ENCODE data around the gene CSTF3.
"Not testable (repeated sequence)": the region's sequence is repeated elsewhere in the genome, so short reads cannot be mapped to it uniquely, and the experiment has no call there.

The CSTF3 gene

DNA sequence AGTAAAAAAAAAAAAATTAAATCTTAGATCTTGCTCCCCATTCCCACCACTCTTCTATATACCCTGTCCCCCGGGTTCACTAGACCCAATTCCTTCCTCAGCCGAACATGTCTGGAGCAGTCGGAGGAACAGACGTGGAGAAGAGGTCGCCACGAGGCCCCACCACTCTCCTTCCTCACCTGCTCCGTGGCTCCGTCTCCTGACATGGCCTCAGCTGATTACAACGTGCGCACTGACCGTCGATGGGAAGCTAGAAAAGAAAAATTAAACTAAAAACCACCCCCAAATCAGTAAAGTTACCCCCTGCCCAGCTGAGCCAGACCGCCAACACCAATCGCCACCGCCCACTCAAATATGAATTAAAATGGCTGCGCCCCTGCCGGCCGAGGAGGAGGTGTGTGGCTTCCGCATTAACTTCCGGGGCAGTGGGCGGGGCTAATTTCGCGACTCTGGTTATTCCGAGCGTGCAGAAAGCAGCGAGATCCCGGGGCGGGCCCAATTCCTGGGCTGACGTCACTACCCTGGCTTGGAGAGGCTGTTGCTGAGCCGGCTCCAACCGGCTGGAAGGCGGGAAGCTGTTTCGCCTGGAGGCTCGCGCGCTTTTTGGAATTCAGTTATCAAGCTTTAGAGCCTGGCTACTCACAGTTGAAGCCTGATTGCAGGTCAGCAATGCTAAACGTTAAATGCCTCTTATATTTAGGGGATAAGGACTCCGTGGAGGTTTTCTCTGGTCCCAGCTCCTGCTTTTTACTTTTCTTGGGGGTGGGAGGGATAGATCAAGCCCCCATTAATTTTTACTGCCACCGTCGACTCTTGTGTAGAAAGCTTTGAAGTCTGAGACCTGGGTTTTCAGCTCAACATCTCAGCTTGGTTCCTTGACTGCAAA, at the start of gene CSTF3:
Gene CSTF3, minus strand, starts transcription at position 361 of the 886 bp plus-strand sequence. Its CDS starts 155 bp downstream, at position 206.
- DNase-seq (ENCODE audit: low read depth in 3 of 3) = peak; percentile 95 to 99 (median 97)

- no peak for DNase-seq (ENCODE audit: low read depth in 3 of 3)
Observed at GRCh38 chr11:33208150-33208549, 46.9 kb upstream of the CSTF3 start.

GRCh38 chr11:33207408-33207985, 46.2 kb upstream of the CSTF3 start:
- DNase-seq (ENCODE audit: low read depth in 3 of 3) = no peak

GRCh38 chr11:33197915-33198727, 36.8 kb upstream of the CSTF3 start:
- no peak for DNase-seq (ENCODE audit: low read depth in 3 of 3)

- DNase-seq (ENCODE audit: low read depth in 3 of 3) = no peak
Observed at GRCh38 chr11:33195462-33196173, 34.3 kb upstream of the CSTF3 start.

DNA sequence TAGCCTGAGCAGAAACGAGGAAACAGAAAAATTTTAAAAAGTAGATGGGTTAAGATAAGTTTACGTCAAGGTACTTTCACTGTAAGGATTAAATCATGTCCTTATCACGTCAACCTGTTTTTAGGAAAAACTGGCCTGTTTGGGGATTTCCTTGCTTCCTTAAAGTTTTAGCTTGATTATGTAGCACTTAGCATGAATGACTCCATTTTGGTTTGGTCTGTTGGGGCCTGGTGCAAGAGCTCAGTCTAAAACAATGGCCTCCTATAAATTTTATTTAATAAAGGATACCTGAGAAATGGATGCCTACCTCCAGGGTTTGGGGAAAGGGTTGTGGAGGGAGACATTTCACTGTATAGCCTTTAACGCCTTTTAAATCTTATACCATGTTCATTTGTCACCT, 33.2 kb upstream of the CSTF3 start:
- DNase-seq (ENCODE audit: low read depth in 3 of 3) = no peak

DNA sequence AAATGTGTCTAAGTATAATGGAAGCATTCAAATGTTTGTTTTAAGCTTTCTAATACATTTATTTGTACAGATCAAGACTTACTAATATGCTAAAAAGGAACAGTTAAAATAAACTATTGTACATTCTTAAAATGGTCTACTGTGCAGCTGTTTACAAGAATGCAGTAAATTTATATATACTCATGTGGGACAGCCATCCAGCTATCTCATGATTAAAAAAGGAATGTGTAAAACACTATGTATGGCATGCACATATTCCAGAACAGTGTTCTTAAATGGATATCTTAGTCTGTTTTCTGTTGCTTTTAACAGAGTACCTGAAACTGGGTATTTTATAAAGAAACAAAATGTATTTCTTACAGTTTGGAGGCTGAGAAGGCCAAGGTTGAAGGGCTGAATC, 30.2 kb upstream of the CSTF3 start:
- no peak for DNase-seq (ENCODE audit: low read depth in 3 of 3)

DNA sequence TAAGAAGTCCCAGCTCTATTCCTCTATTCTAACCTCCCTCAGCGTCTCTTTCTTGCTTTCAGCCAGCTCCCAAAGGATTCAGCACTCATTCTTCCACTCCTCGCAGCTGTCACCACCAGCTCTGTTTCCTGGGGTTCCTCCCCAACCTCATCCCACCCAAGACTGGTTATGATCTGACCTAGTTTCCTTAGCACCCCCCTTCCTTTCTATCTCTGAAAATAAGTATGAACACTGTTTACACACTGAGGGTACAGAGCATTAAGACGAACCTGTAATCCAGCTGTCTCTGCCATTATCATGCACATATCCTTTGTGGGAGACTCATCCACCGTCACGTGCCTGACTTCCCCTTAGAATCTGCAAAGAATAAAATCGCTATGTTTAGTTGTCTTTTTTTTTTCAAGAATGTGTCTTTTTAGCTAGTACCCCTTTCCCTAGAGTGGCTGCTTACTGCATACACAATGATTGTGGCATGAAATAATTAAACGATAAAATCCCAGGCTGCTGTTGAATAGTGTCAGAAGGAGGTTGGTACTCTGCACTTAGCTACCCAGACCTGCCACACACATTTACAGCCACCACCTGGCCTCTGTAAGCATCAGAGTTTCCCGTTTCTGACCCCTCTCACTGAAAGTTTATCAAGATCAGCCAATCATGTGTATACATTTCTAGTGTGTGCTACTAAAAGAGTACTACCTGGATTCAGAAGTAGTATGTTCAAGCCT, 26.9 kb upstream of the CSTF3 start:
- no peak for DNase-seq (ENCODE audit: low read depth in 3 of 3)

DNA sequence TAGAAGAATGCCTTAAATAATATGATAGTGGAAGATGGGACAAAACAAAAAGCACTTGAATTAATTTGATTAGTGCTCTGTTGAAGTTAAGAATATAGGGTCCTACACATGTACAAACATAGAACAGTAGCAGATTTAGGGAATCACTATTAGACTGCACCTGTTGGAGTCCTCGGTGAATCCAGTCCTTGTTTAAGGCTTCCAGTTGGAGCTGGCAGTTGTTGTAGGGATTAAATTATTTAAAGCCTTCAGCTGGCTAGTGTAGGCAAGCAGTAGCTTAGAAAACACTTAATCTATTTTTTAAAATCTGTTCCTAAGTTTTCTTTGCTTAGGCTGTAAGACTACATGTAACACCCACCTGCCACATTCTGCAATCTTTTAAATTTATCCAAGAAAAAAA, 24.5 kb upstream of the CSTF3 start:
- no peak for DNase-seq (ENCODE audit: low read depth in 3 of 3)

DNA sequence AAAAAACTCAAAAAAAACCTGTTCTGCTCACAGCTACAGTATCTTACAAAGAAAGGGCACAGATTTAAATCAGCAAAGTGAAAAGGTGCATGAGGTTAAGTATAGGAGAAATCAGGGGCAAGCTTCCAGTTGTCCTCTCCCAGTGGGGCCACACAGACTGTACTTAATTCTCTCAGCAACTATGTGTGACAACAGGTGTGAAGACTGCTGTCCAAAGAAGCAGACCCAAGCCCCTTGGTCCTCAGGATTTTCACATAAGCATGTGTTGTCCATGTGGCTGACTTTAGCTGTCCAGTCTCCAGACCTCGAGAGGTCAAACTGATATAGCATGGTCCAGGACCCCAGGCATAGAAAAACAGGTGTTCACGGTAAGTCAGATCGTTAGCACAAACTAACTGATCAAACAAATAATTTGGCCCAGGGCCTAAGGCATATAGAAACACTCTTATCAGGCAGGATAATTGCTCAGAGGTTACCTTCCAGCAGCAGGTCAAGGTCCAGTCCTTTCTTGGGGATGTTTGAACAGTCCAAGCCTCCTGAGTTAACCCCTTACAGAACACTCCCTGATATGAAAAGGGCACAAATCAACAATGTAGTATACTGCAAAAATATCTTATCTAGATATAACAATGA, 21.1 kb upstream of the CSTF3 start:
- DNase-seq (ENCODE audit: low read depth in 3 of 3) = no peak

DNA sequence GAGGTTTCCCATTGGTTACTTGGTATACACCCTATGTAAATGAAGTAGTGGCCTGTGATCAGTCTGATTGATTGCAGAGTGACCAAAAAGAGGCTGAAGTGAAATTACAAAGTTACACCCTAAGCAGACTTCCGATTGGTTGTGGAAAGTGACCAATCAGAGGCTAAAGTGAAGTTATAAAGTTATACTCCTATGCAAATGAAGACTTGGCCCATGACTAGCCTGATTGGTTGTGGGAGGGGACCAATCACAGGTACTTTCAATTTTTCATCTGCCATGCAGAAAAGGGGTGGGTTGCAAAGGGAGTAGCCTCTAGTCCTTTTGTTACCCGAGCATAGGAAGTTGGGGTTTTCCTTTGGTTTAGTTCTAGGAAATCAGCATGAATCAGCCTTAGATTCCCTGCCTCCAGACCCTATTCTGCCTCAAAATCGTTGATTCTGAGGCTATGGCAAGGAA, 18.1 kb upstream of the CSTF3 start:
- no peak for DNase-seq (ENCODE audit: low read depth in 3 of 3)

GRCh38 chr11:33178443-33179180, 17.3 kb upstream of the CSTF3 start:
- DNase-seq (ENCODE audit: low read depth in 3 of 3) = no peak

DNA sequence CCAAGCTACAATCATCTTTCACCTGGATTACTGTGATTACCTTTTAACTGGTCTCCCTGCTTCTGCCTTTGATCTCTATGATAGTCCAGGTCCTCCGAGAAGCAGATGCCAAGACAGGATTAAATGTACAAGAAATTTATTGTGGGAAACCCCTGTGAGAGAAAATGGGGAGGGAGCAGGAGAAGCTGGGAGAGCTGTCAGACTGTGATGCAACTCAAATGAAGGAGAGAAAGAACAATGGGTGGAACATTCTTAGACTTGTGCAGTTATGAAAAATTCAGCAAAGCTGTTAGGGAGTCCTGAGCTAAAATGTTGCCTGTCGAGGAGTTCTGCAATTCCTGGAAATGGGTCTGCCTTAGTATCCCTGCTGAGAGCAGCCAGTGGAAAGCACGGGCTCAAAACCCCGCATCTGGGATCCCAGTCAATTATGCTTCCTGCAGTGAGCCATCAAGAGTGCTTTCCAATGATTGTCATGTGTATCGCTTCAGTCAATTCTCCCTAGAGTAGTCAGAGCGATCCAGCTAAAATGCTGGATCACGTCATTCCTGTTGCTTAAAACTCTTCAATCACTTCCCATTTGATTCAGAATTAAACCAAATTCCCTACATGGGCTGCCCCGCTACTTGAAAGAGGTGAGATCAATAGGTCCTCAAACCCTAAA, 16.5 kb upstream of the CSTF3 start:
- DNase-seq (ENCODE audit: low read depth in 3 of 3) = no peak

DNA sequence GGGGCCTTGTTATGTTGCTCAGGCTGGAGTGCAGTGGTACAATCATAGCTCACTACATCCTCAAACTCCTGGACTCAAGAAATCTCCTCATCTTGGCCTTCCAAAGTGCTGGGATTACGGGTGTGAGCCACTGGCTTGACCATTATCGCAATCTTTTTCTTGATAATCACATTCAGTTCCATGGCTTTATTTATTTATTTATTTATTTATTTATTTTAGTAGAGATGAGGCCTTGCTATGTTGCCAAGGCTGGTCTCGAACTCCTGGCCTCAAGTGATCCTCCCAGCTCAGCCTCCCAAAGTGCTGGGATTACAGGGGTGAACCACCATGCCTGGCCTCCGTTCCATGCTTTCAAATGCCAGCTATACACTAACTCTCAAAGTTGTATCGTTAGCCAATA, 15.5 kb upstream of the CSTF3 start:
- DNase-seq (ENCODE audit: low read depth in 3 of 3) = not testable (repeated sequence)

DNA sequence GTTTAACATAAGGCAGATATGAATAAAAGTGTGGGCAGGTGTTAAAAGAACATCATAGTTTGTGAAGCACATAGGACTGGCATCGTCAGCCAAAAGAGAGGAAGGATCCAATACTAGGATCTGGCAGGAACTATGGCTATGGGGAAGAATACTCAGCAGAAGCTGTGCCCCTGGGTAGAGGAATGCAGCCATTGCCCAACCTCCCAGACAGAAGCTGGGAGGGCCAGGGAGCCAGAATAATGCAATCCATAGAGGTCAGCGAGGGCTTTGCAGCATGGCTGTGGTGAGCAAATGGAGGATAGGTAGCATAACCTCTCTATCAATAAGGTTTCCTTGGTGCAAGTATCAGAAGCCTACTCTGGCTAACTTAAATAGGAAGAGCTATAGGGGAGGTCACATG, 11.7 kb upstream of the CSTF3 start:
- no peak for DNase-seq (ENCODE audit: low read depth in 3 of 3)

GRCh38 chr11:33172345-33172744, 11.1 kb upstream of the CSTF3 start:
- DNase-seq (ENCODE audit: low read depth in 3 of 3) = no peak

- no peak for DNase-seq (ENCODE audit: low read depth in 3 of 3)
Observed at GRCh38 chr11:33171251-33171650, 10.0 kb upstream of the CSTF3 start.

- DNase-seq (ENCODE audit: low read depth in 3 of 3) = no peak
Observed at GRCh38 chr11:33168709-33169200, 7.5 kb upstream of the CSTF3 start.

GRCh38 chr11:33162831-33163230, 1.6 kb upstream of the CSTF3 start:
- DNase-seq (ENCODE audit: low read depth in 3 of 3) = no peak
